HG02571 (cell line): ENCODE measurements around the gene CYTL1.

Source experiments
- ATAC-seq: cut with Tn5 transposase; IDR thresholded peaks from one replicate; pipeline ENCODE4 v1.9.1; 2021; ENCODE audit warnings: mild to moderate bottlenecking, moderate library complexity; ENCODE audit not compliant: unreplicated experiment

The CYTL1 gene

DNA sequence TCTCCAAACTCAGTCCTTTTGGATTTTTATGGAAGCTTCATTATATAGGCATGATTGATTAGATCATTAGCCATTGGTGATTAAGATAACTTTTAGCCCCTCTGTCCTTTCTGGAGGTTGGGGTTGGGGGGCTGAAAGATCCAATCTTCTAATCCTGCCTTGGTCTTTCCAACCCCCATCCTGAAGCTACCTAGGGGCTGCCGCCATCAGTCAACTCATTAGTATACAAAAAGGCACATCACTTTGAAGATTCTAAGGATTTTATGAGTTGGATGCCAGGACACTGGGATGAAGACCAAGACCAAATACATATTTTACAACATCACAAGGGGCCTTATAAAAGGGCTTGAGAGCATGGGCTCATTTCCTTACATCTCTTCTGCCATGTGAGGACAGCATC lies 47.5 kb downstream of the CYTL1 start:
- ATAC-seq, result no peak

DNA sequence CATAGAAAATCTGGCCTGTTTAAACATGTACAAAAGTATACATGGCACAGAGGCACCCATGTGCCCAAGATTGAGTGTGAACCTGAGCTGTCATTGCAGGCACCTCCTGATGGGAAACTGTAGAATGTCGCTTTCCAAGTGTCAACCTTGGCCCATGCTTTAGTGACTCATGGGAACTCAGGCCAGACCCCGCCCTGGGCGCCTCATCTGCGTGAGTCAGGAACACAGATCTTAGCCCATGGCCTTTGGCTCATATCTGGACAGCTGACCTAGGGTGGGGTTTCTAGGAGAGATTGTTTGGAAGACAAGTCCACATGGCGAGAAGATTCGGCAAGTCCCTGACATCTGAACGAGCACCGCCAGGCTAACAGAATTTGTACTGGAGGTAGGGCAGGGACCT lies 50.0 kb downstream of the CYTL1 start:
- ATAC-seq, result no peak

DNA sequence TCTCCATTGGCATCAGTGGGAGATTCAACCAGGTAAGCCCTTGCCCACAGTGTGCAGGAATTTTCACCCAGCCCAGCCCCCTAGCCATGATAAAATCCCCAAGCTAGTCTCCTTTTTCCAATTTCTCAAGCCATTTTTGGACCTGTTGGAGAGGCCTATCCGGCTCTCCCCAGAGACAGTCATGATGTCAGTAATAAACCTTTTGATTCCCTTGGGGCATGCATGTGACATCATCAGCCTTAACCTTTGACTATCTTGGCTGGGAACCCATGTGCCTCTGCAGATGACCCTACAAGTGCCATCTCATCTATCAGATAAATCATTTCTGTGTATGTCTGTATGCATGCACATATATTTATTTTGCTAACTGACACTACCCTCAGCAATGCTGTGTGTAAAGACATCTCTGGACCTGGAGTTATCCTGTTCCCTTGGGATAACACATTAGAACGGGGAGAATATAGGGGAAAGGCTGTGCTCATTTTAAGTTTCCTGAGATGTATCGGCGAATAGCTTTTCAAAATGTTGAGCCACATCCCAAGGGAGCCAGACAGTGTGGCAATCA lies 51.0 kb downstream of the CYTL1 start:
- no peak for ATAC-seq
